Duodenal mucosa (tissue), 2 donors: ENCODE results near the gene ACTG2.
"Not testable (repeated sequence)": the region's sequence is repeated elsewhere in the genome, so short reads cannot be mapped to it uniquely, and the experiment has no call there.

Source experiments
- H3K27ac ChIP-seq: one replicate; pipeline ENCODE4 v1.7.0; 2013; ENCODE audit warnings: low read depth, low read length
- H3K27me3 ChIP-seq, 2 donors: one replicate each; pipeline ENCODE4 v1.7.0; 2013; ENCODE audit warnings: low read length in 2 of 2, control low read depth in 1 of 2; ENCODE audit not compliant: insufficient read depth in 2 of 2, control insufficient read depth in 1 of 2
- H3K36me3 ChIP-seq, 2 donors: one replicate each; pipeline ENCODE4 v1.7.0; 2013; ENCODE audit warnings: low read length in 2 of 2, control low read depth in 1 of 2; ENCODE audit not compliant: insufficient read depth in 2 of 2, control insufficient read depth in 1 of 2
- H3K4me1 ChIP-seq, 2 donors: one replicate each; pipeline ENCODE4 v1.7.0; 2013; ENCODE audit warnings: low read length in 2 of 2, control low read depth in 1 of 2; ENCODE audit not compliant: insufficient read depth in 2 of 2, control insufficient read depth in 1 of 2
- H3K4me3 ChIP-seq, 2 donors: one replicate each; pipeline ENCODE4 v1.7.0; 2013; ENCODE audit warnings: low read length in 2 of 2, low read depth in 1 of 2
- H3K9ac ChIP-seq, 2 donors: one replicate each; pipeline ENCODE4 v1.7.0; 2013; ENCODE audit warnings: low read length in 2 of 2, low read depth in 1 of 2
- H3K9me3 ChIP-seq, 2 donors: one replicate each; pipeline ENCODE4 v1.7.0; 2013; ENCODE audit warnings: low read length in 2 of 2, control low read depth in 1 of 2; ENCODE audit not compliant: control insufficient read depth in 1 of 2

The ACTG2 gene

GRCh38 chr2:73931531-73932500, 39.0 kb downstream of the ACTG2 start:
- H3K36me3 ChIP-seq: peaks cover 0 to 36% of the 10 kb centered on the region in 2 donors
- H3K9me3 ChIP-seq: no peaks in the 10 kb centered on the region
- H3K4me3 ChIP-seq: no peak overlapping the region
- peaks cover 23 to 25% of the 10 kb centered on the region in 2 donors for H3K4me1 ChIP-seq
- H3K27me3 ChIP-seq: no peaks in the 10 kb centered on the region
- H3K27ac ChIP-seq: no peak overlapping the region
- no peak overlapping the region for H3K9ac ChIP-seq

GRCh38 chr2:73933194-73933593, 40.4 kb downstream of the ACTG2 start:
- Histone ChIP-seq H3K27ac (no peak overlapping the region), H3K4me3 (no peak overlapping the region), H3K27me3 (no peaks in the 10 kb centered on the region), H3K36me3 (peaks cover 0 to 42% of the 10 kb centered on the region in 2 donors), H3K4me1 (peaks cover 16 to 21% of the 10 kb centered on the region in 2 donors), H3K9ac (no peak overlapping the region), H3K9me3 (no peaks in the 10 kb centered on the region)

- no peaks in the 10 kb centered on the region for H3K9me3 ChIP-seq
- no peaks in the 10 kb centered on the region for H3K4me1 ChIP-seq
- no peak overlapping the region for H3K9ac ChIP-seq
These were observed 42.8 kb downstream of the ACTG2 start for GRCh38 chr2:73935641-73936040.

DNA sequence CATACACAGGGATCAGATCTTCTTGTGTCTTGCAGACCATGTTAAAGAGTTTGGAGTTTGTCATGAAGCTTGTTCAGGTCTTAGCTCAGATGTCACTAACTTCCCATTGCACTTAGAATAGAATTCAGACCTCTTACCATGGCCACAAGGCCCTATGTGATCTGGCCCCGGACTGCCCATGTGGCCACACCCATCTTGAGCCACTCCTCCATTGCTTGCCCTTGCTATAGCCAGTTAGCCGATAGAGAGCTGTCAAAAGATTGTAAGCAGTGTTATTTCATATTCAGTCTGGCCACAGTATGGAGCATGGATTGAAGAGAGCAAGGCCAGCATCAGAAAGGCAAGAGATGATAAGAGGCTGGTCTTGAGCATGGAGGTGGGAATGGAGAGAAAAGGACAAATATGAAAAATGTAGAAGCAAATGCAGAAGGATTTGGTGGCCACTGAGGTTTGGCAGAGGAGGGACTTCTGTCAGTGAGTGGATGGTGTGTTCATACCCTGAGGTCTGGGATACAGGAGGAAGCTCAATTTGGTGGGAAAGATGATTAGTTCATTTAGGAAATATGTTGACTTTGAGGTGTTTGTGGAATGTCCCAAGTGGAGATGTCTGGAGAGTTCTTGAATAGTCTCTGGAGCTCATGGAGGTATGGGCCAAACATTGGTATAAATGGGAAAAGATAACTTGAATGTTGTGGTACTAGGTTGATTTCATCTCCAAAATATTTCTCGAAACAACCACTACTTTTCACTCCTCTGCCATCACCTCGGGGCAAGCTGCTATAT, 44.5 kb downstream of the ACTG2 start:
- Histone ChIP-seq H3K9ac (no peak overlapping the region), H3K27me3 (no peaks in the 10 kb centered on the region), H3K9me3 (no peaks in the 10 kb centered on the region), H3K36me3 (peaks cover 0 to 54% of the 10 kb centered on the region in 2 donors), H3K4me3 (no peak overlapping the region), H3K4me1 (no peaks in the 10 kb centered on the region), H3K27ac (no peak overlapping the region)

More at GRCh38 chr2:73935641-73936040, 42.8 kb downstream of the ACTG2 start:
- no peaks in the 10 kb centered on the region for H3K27me3 ChIP-seq
- H3K36me3 ChIP-seq: peaks cover 0 to 56% of the 10 kb centered on the region in 2 donors
- H3K4me3 ChIP-seq: no peak overlapping the region
- no peak overlapping the region for H3K27ac ChIP-seq

- no peak overlapping the region for H3K27ac ChIP-seq
- H3K36me3 ChIP-seq: peaks cover 0 to 49% of the 10 kb centered on the region in 2 donors
- no peaks in the 10 kb centered on the region for H3K4me1 ChIP-seq
- no peaks in the 10 kb centered on the region for H3K27me3 ChIP-seq
- no peak overlapping the region for H3K9ac ChIP-seq
- no peak overlapping the region for H3K4me3 ChIP-seq
- no peaks in the 10 kb centered on the region for H3K9me3 ChIP-seq
These were observed 45.1 kb downstream of the ACTG2 start for GRCh38 chr2:73937899-73938298.

GRCh38 chr2:73938718-73939352, 46.0 kb downstream of the ACTG2 start:
- Histone ChIP-seq H3K9me3 (no peaks in the 10 kb centered on the region), H3K27me3 (no peaks in the 10 kb centered on the region), H3K36me3 (peaks cover 0 to 45% of the 10 kb centered on the region in 2 donors), H3K27ac (no peak overlapping the region), H3K4me1 (no peaks in the 10 kb centered on the region), H3K9ac (no peak overlapping the region), H3K4me3 (no peak overlapping the region)

GRCh38 chr2:73939419-73939818, 46.6 kb downstream of the ACTG2 start:
- Histone ChIP-seq H3K27ac (no peak overlapping the region), H3K27me3 (no peaks in the 10 kb centered on the region), H3K36me3 (peaks cover 3 to 45% of the 10 kb centered on the region in 2 donors), H3K4me3 (no peak overlapping the region), H3K4me1 (no peaks in the 10 kb centered on the region), H3K9ac (no peak overlapping the region), H3K9me3 (no peaks in the 10 kb centered on the region)

GRCh38 chr2:73940066-73940465, 47.3 kb downstream of the ACTG2 start:
- H3K27ac ChIP-seq, H3K4me1 ChIP-seq, H3K4me3 ChIP-seq, H3K9me3 ChIP-seq, H3K9ac ChIP-seq, H3K27me3 ChIP-seq: not testable (repeated sequence)
- H3K36me3 ChIP-seq: peaks cover 7 to 51% of the 10 kb centered on the region in 2 donors

GRCh38 chr2:73942664-73943063, 49.9 kb downstream of the ACTG2 start:
- no peak overlapping the region for H3K4me3 ChIP-seq
- H3K27ac ChIP-seq: no peak overlapping the region
- H3K27me3 ChIP-seq: no peaks in the 10 kb centered on the region
- H3K36me3 ChIP-seq: peaks cover 18 to 52% of the 10 kb centered on the region in 2 donors
- no peaks in the 10 kb centered on the region for H3K4me1 ChIP-seq
- H3K9ac ChIP-seq: no peak overlapping the region
- H3K9me3 ChIP-seq: no peaks in the 10 kb centered on the region
